Body of pancreas (tissue), 4 donors: Measurements from ENCODE around the gene IQSEC1.

Experiments used
- POLR2A ChIP-seq, 3 donors: fragments of 450-650 bp; IDR thresholded peaks; one replicate each; pipeline ENCODE4 v1.6.1; 2016; ENCODE audit warnings: antibody characterized with exemption in 3 of 3, mild to moderate bottlenecking in 2 of 3
- TF ChIP-seq, protein P1 (sequence below), 7 experiments: fragments of 450-650 bp in 4 of 7; fragments of 200-600 bp in 3 of 7; sonication (generic) in 3 of 7; IDR thresholded peaks; one replicate each; pipeline ENCODE4 v1.5.1; 2016 to 2019; ENCODE audit warnings: antibody characterized with exemption in 7 of 7

DNA sequence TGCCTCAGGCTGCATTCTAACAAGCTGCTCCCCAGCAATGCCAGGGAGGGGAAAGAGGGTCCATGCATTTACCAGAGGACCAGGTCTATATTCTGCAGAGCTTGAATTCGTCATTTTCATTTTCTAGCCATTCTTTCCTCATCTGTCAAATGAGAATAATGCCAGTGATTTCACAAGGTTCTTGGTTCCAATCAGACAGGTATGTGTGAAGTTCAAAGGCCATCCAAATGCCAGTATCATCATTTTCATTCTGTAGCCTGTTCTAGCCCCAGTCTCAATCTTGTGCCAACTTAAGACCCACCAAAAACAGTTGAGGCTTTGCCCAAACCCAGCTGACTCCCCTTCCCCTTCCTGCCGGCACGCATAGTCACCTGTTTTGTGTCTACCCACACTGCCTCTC is 112.7 kb downstream of the IQSEC1 start:
- no peak for TF ChIP-seq POLR2A (IDR thresholded peaks at IDR 0.05)
- TF ChIP-seq, protein P1, sequence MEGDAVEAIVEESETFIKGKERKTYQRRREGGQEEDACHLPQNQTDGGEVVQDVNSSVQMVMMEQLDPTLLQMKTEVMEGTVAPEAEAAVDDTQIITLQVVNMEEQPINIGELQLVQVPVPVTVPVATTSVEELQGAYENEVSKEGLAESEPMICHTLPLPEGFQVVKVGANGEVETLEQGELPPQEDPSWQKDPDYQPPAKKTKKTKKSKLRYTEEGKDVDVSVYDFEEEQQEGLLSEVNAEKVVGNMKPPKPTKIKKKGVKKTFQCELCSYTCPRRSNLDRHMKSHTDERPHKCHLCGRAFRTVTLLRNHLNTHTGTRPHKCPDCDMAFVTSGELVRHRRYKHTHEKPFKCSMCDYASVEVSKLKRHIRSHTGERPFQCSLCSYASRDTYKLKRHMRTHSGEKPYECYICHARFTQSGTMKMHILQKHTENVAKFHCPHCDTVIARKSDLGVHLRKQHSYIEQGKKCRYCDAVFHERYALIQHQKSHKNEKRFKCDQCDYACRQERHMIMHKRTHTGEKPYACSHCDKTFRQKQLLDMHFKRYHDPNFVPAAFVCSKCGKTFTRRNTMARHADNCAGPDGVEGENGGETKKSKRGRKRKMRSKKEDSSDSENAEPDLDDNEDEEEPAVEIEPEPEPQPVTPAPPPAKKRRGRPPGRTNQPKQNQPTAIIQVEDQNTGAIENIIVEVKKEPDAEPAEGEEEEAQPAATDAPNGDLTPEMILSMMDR (IDR thresholded peaks at IDR 0.05), result no peak
